K562 (cell line): ENCODE measurements around the gene MNDA. TPM values are rescaled to one million over a fixed set of nuclear protein-coding genes. Genes with fewer than 3 reads are reported as not detected.

Experiments used
- BCL6 ChIP-seq: fragments of 250-450 bp; sonication (Bioruptor Pico); IDR thresholded peaks from 2 replicates; pipeline ENCODE4 v1.4.0; 2020
- CREM ChIP-seq: IDR thresholded peaks from 2 replicates; pipeline ENCODE4 v1.6.1; 2014; ENCODE audit warnings: antibody characterized with exemption, low read depth
- HDAC3 ChIP-seq: fragments of 450-650 bp; IDR thresholded peaks from 2 replicates; pipeline ENCODE4 v1.6.1; 2018; ENCODE audit warnings: borderline replicate concordance, mild to moderate bottlenecking, moderate library complexity; ENCODE audit not compliant: partially characterized antibody
- LARP7 ChIP-seq: fragments of 450-650 bp; IDR thresholded peaks from 2 replicates; pipeline ENCODE4 v1.6.1; 2016
- NEUROD1 ChIP-seq: fragments of 150-350 bp; IDR thresholded peaks from 2 replicates; pipeline ENCODE4 v1.6.1; 2014; ENCODE audit warnings: borderline replicate concordance, low read length, low read depth; ENCODE audit not compliant: partially characterized antibody
- NFXL1 ChIP-seq: fragments of 450-650 bp; formaldehyde crosslinking; IDR thresholded peaks from 2 replicates; pipeline ENCODE4 v1.4.0; 2021; ENCODE audit warnings: mild to moderate bottlenecking
- SMAD1 ChIP-seq: fragments of 150-350 bp; IDR thresholded peaks from 2 replicates; pipeline ENCODE4 v1.6.1; 2014; ENCODE audit warnings: low read length, low read depth; ENCODE audit not compliant: partially characterized antibody
- ZNF184 ChIP-seq: sonication (generic); formaldehyde crosslinking; IDR thresholded peaks from 2 replicates; pipeline ENCODE4 v1.5.0; 2020; ENCODE audit warnings: missing genetic modification reagents
- ZNF408 ChIP-seq: fragments of 250-450 bp; sonication (Bioruptor Pico); IDR thresholded peaks from 2 replicates; pipeline ENCODE4 v1.4.0; 2020; ENCODE audit warnings: low read depth, mild to moderate bottlenecking, moderate library complexity
- ZNF785 ChIP-seq: fragments of 250-450 bp; sonication (Bioruptor Pico); IDR thresholded peaks from 2 replicates; pipeline ENCODE4 v1.4.0; 2020; ENCODE audit warnings: mild to moderate bottlenecking
- polyA plus RNA-seq, 8 experiments: library from polyadenylated mRNA; depleted of rRNA in 4 of 8; stranded (reverse) in 5 of 8; unstranded in 3 of 8; fragments of >200 nt; fragmentation: Nextera tagmentation in 2 of 8; fragmentation: Illumina TruSeq in 1 of 8; extraction: Ambion mirVana in 2 of 8; extraction: Trizol in 1 of 8; gene quantifications; 2 replicates each; pipeline versions ENCODE4 v1.2.1 to v1.2.3, GENCODE V29; 2011 to 2014; ENCODE audit warnings: inconsistent platforms in 1 of 8, missing spikeins in 1 of 8
- total RNA-seq, 7 experiments: library from RNA; depleted of rRNA in 6 of 7; stranded (reverse); fragments of >200 nt in 6 of 7; fragmentation: Illumina TruSeq in 2 of 7; extraction: Trizol in 2 of 7; gene quantifications; 2 replicates each; pipeline versions ENCODE4 v1.2.1 to v1.2.3, GENCODE V29; 2011 to 2021; ENCODE audit warnings: low replicate concordance in 1 of 7
- TF ChIP-seq, protein P1 (sequence below): fragments of 450-650 bp; IDR thresholded peaks from 2 replicates; pipeline ENCODE4 v1.6.1; 2016; ENCODE audit warnings: mild to moderate bottlenecking, moderate library complexity
- TF ChIP-seq, protein P2 (sequence below): fragments of 250-450 bp; sonication (Bioruptor Pico); IDR thresholded peaks from 2 replicates; pipeline ENCODE4 v1.8.0; 2022; ENCODE audit warnings: inconsistent platforms
- TF ChIP-seq, protein P3 (sequence below): fragments of 450-650 bp; formaldehyde crosslinking; IDR thresholded peaks from 2 replicates; pipeline ENCODE4 v1.4.0; 2022; ENCODE audit warnings: missing genetic modification characterization

The MNDA gene
- total and polyA plus RNA-seq, 9 of the 15 experiments (the other 6 are each of a cell fraction or from before 2014, with no cell fraction given), result 0.08 to 0.14 (median 0.09) TPM; not detected in 6

DNA sequence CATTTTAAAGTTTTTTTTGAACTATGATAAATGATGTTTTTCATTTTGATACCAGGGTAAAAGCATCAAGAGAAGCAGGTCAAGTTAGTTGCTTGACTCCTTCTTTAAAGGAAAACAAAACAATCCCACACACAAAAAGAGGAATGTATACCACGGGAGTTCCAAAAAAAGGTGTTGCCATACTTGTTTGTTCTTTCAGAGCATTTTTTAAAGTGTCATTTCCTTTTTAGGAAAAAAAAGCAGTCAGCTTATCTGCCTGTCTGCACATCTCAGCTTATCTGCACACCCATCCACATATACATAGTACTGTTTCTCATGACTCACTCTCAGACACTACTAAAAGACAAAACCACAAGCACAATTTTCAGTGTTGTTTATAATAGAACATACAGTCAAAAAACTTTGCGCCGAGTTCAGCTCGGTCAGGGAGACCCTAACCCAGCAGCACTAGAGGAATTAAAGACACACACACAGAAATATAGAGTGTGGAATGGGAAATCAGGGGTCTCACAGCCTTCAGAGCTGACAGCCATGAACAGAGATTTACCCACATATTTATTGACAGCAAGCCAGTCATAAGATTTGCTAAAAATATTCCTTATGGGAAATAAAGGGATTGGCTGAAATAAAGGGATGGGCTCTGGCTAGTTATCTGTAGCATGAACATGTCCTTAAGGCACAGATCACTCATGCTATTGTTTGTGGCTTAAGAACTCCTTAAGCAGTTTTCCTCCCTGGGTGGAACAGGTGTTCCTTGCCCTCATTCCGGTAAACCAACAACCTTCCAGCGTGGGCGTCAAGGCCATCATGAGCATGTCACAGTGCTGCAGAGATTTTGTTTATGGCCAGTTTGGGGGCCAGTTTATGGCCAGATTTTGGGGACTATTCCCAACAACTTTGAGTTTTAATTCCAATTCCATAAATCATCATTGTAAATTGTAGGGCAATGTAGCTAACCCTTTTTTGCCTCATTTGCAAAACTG, 11.4 kb upstream of the MNDA start (continued):
- TF ChIP-seq, protein P1, sequence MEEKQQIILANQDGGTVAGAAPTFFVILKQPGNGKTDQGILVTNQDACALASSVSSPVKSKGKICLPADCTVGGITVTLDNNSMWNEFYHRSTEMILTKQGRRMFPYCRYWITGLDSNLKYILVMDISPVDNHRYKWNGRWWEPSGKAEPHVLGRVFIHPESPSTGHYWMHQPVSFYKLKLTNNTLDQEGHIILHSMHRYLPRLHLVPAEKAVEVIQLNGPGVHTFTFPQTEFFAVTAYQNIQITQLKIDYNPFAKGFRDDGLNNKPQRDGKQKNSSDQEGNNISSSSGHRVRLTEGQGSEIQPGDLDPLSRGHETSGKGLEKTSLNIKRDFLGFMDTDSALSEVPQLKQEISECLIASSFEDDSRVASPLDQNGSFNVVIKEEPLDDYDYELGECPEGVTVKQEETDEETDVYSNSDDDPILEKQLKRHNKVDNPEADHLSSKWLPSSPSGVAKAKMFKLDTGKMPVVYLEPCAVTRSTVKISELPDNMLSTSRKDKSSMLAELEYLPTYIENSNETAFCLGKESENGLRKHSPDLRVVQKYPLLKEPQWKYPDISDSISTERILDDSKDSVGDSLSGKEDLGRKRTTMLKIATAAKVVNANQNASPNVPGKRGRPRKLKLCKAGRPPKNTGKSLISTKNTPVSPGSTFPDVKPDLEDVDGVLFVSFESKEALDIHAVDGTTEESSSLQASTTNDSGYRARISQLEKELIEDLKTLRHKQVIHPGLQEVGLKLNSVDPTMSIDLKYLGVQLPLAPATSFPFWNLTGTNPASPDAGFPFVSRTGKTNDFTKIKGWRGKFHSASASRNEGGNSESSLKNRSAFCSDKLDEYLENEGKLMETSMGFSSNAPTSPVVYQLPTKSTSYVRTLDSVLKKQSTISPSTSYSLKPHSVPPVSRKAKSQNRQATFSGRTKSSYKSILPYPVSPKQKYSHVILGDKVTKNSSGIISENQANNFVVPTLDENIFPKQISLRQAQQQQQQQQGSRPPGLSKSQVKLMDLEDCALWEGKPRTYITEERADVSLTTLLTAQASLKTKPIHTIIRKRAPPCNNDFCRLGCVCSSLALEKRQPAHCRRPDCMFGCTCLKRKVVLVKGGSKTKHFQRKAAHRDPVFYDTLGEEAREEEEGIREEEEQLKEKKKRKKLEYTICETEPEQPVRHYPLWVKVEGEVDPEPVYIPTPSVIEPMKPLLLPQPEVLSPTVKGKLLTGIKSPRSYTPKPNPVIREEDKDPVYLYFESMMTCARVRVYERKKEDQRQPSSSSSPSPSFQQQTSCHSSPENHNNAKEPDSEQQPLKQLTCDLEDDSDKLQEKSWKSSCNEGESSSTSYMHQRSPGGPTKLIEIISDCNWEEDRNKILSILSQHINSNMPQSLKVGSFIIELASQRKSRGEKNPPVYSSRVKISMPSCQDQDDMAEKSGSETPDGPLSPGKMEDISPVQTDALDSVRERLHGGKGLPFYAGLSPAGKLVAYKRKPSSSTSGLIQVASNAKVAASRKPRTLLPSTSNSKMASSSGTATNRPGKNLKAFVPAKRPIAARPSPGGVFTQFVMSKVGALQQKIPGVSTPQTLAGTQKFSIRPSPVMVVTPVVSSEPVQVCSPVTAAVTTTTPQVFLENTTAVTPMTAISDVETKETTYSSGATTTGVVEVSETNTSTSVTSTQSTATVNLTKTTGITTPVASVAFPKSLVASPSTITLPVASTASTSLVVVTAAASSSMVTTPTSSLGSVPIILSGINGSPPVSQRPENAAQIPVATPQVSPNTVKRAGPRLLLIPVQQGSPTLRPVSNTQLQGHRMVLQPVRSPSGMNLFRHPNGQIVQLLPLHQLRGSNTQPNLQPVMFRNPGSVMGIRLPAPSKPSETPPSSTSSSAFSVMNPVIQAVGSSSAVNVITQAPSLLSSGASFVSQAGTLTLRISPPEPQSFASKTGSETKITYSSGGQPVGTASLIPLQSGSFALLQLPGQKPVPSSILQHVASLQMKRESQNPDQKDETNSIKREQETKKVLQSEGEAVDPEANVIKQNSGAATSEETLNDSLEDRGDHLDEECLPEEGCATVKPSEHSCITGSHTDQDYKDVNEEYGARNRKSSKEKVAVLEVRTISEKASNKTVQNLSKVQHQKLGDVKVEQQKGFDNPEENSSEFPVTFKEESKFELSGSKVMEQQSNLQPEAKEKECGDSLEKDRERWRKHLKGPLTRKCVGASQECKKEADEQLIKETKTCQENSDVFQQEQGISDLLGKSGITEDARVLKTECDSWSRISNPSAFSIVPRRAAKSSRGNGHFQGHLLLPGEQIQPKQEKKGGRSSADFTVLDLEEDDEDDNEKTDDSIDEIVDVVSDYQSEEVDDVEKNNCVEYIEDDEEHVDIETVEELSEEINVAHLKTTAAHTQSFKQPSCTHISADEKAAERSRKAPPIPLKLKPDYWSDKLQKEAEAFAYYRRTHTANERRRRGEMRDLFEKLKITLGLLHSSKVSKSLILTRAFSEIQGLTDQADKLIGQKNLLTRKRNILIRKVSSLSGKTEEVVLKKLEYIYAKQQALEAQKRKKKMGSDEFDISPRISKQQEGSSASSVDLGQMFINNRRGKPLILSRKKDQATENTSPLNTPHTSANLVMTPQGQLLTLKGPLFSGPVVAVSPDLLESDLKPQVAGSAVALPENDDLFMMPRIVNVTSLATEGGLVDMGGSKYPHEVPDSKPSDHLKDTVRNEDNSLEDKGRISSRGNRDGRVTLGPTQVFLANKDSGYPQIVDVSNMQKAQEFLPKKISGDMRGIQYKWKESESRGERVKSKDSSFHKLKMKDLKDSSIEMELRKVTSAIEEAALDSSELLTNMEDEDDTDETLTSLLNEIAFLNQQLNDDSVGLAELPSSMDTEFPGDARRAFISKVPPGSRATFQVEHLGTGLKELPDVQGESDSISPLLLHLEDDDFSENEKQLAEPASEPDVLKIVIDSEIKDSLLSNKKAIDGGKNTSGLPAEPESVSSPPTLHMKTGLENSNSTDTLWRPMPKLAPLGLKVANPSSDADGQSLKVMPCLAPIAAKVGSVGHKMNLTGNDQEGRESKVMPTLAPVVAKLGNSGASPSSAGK, result no peak
- TF ChIP-seq NEUROD1 (peak; percentile 86), LARP7 (no peak), HDAC3 (peak; percentile 91), ZNF785 (CRISPR knock-in tag) (no peak), ZNF184 (no peak), SMAD1 (peak; percentile 46), BCL6 (CRISPR knock-in tag) (no peak), NFXL1 (CRISPR knock-in tag) (no peak), CREM (peak; percentile 69), ZNF408 (CRISPR knock-in tag) (no peak)
- TF ChIP-seq, protein P2, sequence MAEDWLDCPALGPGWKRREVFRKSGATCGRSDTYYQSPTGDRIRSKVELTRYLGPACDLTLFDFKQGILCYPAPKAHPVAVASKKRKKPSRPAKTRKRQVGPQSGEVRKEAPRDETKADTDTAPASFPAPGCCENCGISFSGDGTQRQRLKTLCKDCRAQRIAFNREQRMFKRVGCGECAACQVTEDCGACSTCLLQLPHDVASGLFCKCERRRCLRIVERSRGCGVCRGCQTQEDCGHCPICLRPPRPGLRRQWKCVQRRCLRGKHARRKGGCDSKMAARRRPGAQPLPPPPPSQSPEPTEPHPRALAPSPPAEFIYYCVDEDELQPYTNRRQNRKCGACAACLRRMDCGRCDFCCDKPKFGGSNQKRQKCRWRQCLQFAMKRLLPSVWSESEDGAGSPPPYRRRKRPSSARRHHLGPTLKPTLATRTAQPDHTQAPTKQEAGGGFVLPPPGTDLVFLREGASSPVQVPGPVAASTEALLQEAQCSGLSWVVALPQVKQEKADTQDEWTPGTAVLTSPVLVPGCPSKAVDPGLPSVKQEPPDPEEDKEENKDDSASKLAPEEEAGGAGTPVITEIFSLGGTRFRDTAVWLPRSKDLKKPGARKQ (CRISPR knock-in tag), result no peak
- TF ChIP-seq, protein P3, sequence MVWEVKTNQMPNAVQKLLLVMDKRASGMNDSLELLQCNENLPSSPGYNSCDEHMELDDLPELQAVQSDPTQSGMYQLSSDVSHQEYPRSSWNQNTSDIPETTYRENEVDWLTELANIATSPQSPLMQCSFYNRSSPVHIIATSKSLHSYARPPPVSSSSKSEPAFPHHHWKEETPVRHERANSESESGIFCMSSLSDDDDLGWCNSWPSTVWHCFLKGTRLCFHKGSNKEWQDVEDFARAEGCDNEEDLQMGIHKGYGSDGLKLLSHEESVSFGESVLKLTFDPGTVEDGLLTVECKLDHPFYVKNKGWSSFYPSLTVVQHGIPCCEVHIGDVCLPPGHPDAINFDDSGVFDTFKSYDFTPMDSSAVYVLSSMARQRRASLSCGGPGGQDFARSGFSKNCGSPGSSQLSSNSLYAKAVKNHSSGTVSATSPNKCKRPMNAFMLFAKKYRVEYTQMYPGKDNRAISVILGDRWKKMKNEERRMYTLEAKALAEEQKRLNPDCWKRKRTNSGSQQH (CRISPR knock-in tag), result no peak
